Uterus (tissue), 4 donors: ENCODE data around the gene RBP5. TPM values are rescaled to one million over a fixed set of nuclear protein-coding genes. Genes with fewer than 3 reads are reported as not detected.

ENCODE experiments used
- DNase-seq, 2 donors: peaks; one replicate each; pipeline ENCODE4 v3.0.0-alpha.2; 2019 to 2020
- H3K27ac ChIP-seq, 2 donors: fragments of 200-600 bp; sonication (generic); 1 replicate in 1 of 2; 2 replicates in 1 of 2; pipeline ENCODE4 v1.5.1; 2016 to 2018
- H3K27me3 ChIP-seq, 2 donors: fragments of 200-600 bp; sonication (generic); one replicate each; pipeline ENCODE4 v1.5.1; 2018 to 2019; ENCODE audit warnings: control low read depth in 1 of 2
- H3K36me3 ChIP-seq, 2 donors: fragments of 200-600 bp; sonication (generic); one replicate each; pipeline ENCODE4 v1.5.1; 2019; ENCODE audit warnings: control low read depth in 1 of 2
- H3K4me1 ChIP-seq, 2 donors: fragments of 200-600 bp; sonication (generic); one replicate each; pipeline ENCODE4 v1.5.1; 2018 to 2019; ENCODE audit warnings: control low read depth in 1 of 2
- H3K4me3 ChIP-seq, 2 donors: fragments of 200-600 bp; sonication (generic); 1 replicate in 1 of 2; 2 replicates in 1 of 2; pipeline ENCODE4 v1.5.1; 2018 to 2019; ENCODE audit warnings: mild to moderate bottlenecking in 1 of 2
- H3K9me3 ChIP-seq, 2 donors: fragments of 200-600 bp; sonication (generic); one replicate each; pipeline ENCODE4 v1.5.1; 2019; ENCODE audit warnings: control low read depth in 1 of 2
- CTCF ChIP-seq, 4 experiments: fragments of 200-600 bp in 2 of 4; fragments of 450-650 bp in 2 of 4; sonication (generic) in 2 of 4; IDR thresholded peaks; one replicate each; pipeline ENCODE4 v1.5.1; 2016 to 2019; ENCODE audit warnings: antibody characterized with exemption in 4 of 4, mild to moderate bottlenecking in 2 of 4, moderate library complexity in 1 of 4
- POLR2A ChIP-seq, 2 donors: fragments of 450-650 bp; IDR thresholded peaks; one replicate each; pipeline ENCODE4 v1.6.1; 2016; ENCODE audit warnings: antibody characterized with exemption in 2 of 2, mild to moderate bottlenecking in 1 of 2, moderate library complexity in 1 of 2
- intact Hi-C: fragments of 100-400 bp; cut with DNase I; formaldehyde crosslinking; loops from one replicate; pipeline ENCODE4 v1.15.1; 2023; ENCODE audit warnings: low total_unique reads
- total RNA-seq, 4 donors: library from RNA; depleted of rRNA in 3 of 4; stranded (reverse); fragments of >200 nt in 3 of 4; gene quantifications; one replicate each; pipeline versions ENCODE4 v1.1.0 to v1.2.4, GENCODE V29; 2014 to 2023
- donor health status: DM: yes; HTN: yes; CAD: no.

The RBP5 gene, protein sequence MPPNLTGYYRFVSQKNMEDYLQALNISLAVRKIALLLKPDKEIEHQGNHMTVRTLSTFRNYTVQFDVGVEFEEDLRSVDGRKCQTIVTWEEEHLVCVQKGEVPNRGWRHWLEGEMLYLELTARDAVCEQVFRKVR
- total RNA-seq: 10 to 100 TPM in 1 of 4 donors, 1 to 10 TPM in 2, not detected in 1; 2.4 to 26.5 (median 8.2) TPM

- Histone ChIP-seq H3K4me3 (peak within 1 kb of the TSS; percentile 46 to 67), H3K9me3 (no peaks in the 10 kb centered on the region), H3K36me3 (no peaks in the 10 kb centered on the region), H3K27ac (peak within 1 kb of the TSS; percentile 85), H3K4me1 (peaks cover 0 to 7% of the 10 kb centered on the region in 2 donors), H3K27me3 (no peaks in the 10 kb centered on the region)
- intact Hi-C loops: no loop called here
- TF ChIP-seq POLR2A (IDR thresholded peaks at IDR 0.05) (no peak), CTCF (IDR thresholded peaks at IDR 0.05) (no peak)
- peak; percentile 43 to 54 for DNase-seq
Measured at GRCh38 chr12:7128681-7129286, at the start of gene RBP5. TSS of gene RBP5 (minus strand) at chr12:7128889. CDS start at chr12:7128775, 114 bp downstream.

- H3K9me3 ChIP-seq: no peaks in the 10 kb centered on the region
- no peak overlapping the region for H3K27ac ChIP-seq
- no peaks in the 10 kb centered on the region for H3K4me1 ChIP-seq
- no peak for DNase-seq
- TF ChIP-seq CTCF (IDR thresholded peaks at IDR 0.05): no peak
- no peaks in the 10 kb centered on the region for H3K27me3 ChIP-seq
- no peaks in the 10 kb centered on the region for H3K36me3 ChIP-seq
- H3K4me3 ChIP-seq: no peak overlapping the region
- intact Hi-C loops: no loop called here
Measured at GRCh38 chr12:7178481-7178880, 49.8 kb upstream of the RBP5 start.

DNA sequence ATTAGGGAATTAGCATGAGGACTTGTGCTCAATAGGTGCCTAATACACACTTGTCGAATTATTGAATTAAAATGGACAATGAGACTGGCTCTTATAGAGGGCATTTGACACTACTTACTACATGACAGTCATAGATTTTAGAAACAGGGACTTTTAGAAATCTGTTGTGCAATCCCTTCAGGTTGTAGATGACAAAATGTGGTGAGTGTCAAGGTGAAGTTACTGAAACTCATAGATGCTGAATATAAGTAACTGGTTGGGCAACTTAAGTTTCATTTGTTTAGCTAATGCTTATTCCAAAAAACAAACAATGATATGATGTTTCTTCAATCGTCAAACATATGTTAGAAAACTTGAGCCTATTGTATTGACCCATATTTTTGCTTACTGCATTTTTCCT lies 47.9 kb upstream of the RBP5 start:
- Histone ChIP-seq H3K27me3 (no peaks in the 10 kb centered on the region), H3K9me3 (no peaks in the 10 kb centered on the region), H3K36me3 (no peaks in the 10 kb centered on the region), H3K4me3 (no peak overlapping the region), H3K4me1 (no peaks in the 10 kb centered on the region), H3K27ac (no peak overlapping the region)
- DNase-seq: no peak
- no peak for TF ChIP-seq CTCF (IDR thresholded peaks at IDR 0.05)
- TF ChIP-seq POLR2A (IDR thresholded peaks at IDR 0.05): no peak
- intact Hi-C loops: no loop called here

DNA sequence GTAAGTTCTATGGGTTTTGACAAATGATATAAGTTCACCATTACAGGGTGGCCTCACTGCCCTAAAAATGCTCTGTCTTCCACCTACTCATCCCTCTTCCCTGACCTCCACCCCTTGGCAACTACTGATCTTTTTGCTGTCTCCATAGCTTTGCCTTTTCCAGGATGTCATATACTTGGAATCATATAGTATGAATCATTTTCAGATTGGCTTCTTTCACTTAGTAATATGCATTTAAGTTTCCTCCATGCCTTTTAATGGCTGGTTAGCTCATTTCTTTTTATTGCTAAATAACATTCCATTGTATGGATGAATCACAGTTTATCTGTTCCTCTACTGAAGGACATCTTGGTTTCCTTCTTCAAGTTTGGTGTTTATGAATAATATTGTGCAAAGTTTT lies 46.8 kb upstream of the RBP5 start:
- Histone ChIP-seq H3K4me3 (no peak overlapping the region), H3K27me3 (no peaks in the 10 kb centered on the region), H3K9me3 (no peaks in the 10 kb centered on the region), H3K36me3 (no peaks in the 10 kb centered on the region), H3K27ac (no peak overlapping the region), H3K4me1 (no peaks in the 10 kb centered on the region)
- DNase-seq: no peak
- intact Hi-C loops: no loop called here
- TF ChIP-seq CTCF (IDR thresholded peaks at IDR 0.05) (no peak), POLR2A (IDR thresholded peaks at IDR 0.05) (no peak)

- intact Hi-C loops: no loop called here
- no peak for DNase-seq
- Histone ChIP-seq H3K27me3 (no peaks in the 10 kb centered on the region), H3K4me1 (no peaks in the 10 kb centered on the region), H3K36me3 (no peaks in the 10 kb centered on the region), H3K27ac (no peak overlapping the region), H3K9me3 (no peaks in the 10 kb centered on the region), H3K4me3 (no peak overlapping the region)
- TF ChIP-seq CTCF (IDR thresholded peaks at IDR 0.05): no peak
- TF ChIP-seq POLR2A (IDR thresholded peaks at IDR 0.05): no peak
Measured at GRCh38 chr12:7171854-7172253, 43.2 kb upstream of the RBP5 start.
